Measurements from ENCODE around the gene WRAP53.

WRAP53 gene

GRCh38 chr17:7713782-7714181 is 25.5 kb downstream of the WRAP53 start:
- Mint-ChIP-seq H3K27ac (peak overlapping the region; percentile 71), H3K27me3 (peaks cover 41% of the 10 kb centered on the region), H3K9me3 (no peaks in the 10 kb centered on the region), H3K4me3 (no peak overlapping the region), H3K4me1 (peaks cover 30% of the 10 kb centered on the region), H3K36me3 (no peaks in the 10 kb centered on the region)

- Mint-ChIP-seq H3K4me1 (peaks cover 30% of the 10 kb centered on the region), H3K27ac (no peak overlapping the region), H3K9me3 (no peaks in the 10 kb centered on the region), H3K27me3 (peaks cover 40% of the 10 kb centered on the region), H3K4me3 (no peak overlapping the region), H3K36me3 (no peaks in the 10 kb centered on the region)
These were observed 26.7 kb downstream of the WRAP53 start for GRCh38 chr17:7714721-7715594.

- no peaks in the 10 kb centered on the region for H3K9me3 Mint-ChIP-seq
- H3K27ac Mint-ChIP-seq: no peak overlapping the region
- no peaks in the 10 kb centered on the region for H3K36me3 Mint-ChIP-seq
- H3K27me3 Mint-ChIP-seq: peaks cover 44% of the 10 kb centered on the region
- H3K4me3 Mint-ChIP-seq: peak overlapping the region; percentile 54
- H3K4me1 Mint-ChIP-seq: peaks cover 24% of the 10 kb centered on the region
These were observed 27.9 kb downstream of the WRAP53 start for GRCh38 chr17:7715936-7716886.

- Mint-ChIP-seq H3K27ac (no peak within 1 kb of the TSS), H3K4me3 (peak within 1 kb of the TSS; percentile 84), H3K4me1 (peaks cover 24% of the 10 kb centered on the region), H3K27me3 (peaks cover 43% of the 10 kb centered on the region), H3K9me3 (no peaks in the 10 kb centered on the region), H3K36me3 (no peaks in the 10 kb centered on the region)
These were observed 28.9 kb downstream of the WRAP53 start, which contains the start of gene DNAH2 for GRCh38 chr17:7716901-7717755. TSS of gene DNAH2 (plus strand) at chr17:7717744. CDS start at chr17:7719735, 1,991 bp downstream.

GRCh38 chr17:7717756-7718350 is 29.6 kb downstream of the WRAP53 start:
- H3K27me3 Mint-ChIP-seq: peaks cover 44% of the 10 kb centered on the region
- peak overlapping the region; percentile 84 for H3K4me3 Mint-ChIP-seq
- H3K9me3 Mint-ChIP-seq: no peaks in the 10 kb centered on the region
- H3K4me1 Mint-ChIP-seq: peaks cover 24% of the 10 kb centered on the region
- H3K27ac Mint-ChIP-seq: no peak overlapping the region
- H3K36me3 Mint-ChIP-seq: no peaks in the 10 kb centered on the region

GRCh38 chr17:7719661-7720060 is 31.4 kb downstream of the WRAP53 start:
- H3K27ac Mint-ChIP-seq: no peak overlapping the region
- H3K27me3 Mint-ChIP-seq: peaks cover 41% of the 10 kb centered on the region
- H3K4me3 Mint-ChIP-seq: no peak overlapping the region
- H3K36me3 Mint-ChIP-seq: no peaks in the 10 kb centered on the region
- peaks cover 19% of the 10 kb centered on the region for H3K4me1 Mint-ChIP-seq
- no peaks in the 10 kb centered on the region for H3K9me3 Mint-ChIP-seq

GRCh38 chr17:7720125-7720524 is 31.8 kb downstream of the WRAP53 start:
- H3K36me3 Mint-ChIP-seq: no peaks in the 10 kb centered on the region
- H3K9me3 Mint-ChIP-seq: no peaks in the 10 kb centered on the region
- no peak overlapping the region for H3K4me3 Mint-ChIP-seq
- peaks cover 19% of the 10 kb centered on the region for H3K4me1 Mint-ChIP-seq
- no peak overlapping the region for H3K27ac Mint-ChIP-seq
- H3K27me3 Mint-ChIP-seq: peaks cover 41% of the 10 kb centered on the region

- H3K27me3 Mint-ChIP-seq: peaks cover 32% of the 10 kb centered on the region
- H3K36me3 Mint-ChIP-seq: no peaks in the 10 kb centered on the region
- no peak overlapping the region for H3K4me3 Mint-ChIP-seq
- no peak overlapping the region for H3K27ac Mint-ChIP-seq
- no peaks in the 10 kb centered on the region for H3K9me3 Mint-ChIP-seq
- peaks cover 14% of the 10 kb centered on the region for H3K4me1 Mint-ChIP-seq
These were observed 33.3 kb downstream of the WRAP53 start for GRCh38 chr17:7721612-7722011.

GRCh38 chr17:7727886-7728285 is 39.6 kb downstream of the WRAP53 start:
- no peak overlapping the region for H3K27ac Mint-ChIP-seq
- H3K36me3 Mint-ChIP-seq: no peaks in the 10 kb centered on the region
- H3K4me1 Mint-ChIP-seq: no peaks in the 10 kb centered on the region
- no peaks in the 10 kb centered on the region for H3K9me3 Mint-ChIP-seq
- peaks cover 4% of the 10 kb centered on the region for H3K27me3 Mint-ChIP-seq
- H3K4me3 Mint-ChIP-seq: no peak overlapping the region

- Mint-ChIP-seq H3K27me3 (no peaks in the 10 kb centered on the region), H3K4me1 (no peaks in the 10 kb centered on the region), H3K36me3 (no peaks in the 10 kb centered on the region), H3K27ac (no peak overlapping the region), H3K9me3 (no peaks in the 10 kb centered on the region), H3K4me3 (no peak overlapping the region)
These were observed 41.5 kb downstream of the WRAP53 start for GRCh38 chr17:7729816-7730215.

- Mint-ChIP-seq H3K9me3 (no peaks in the 10 kb centered on the region), H3K27me3 (no peaks in the 10 kb centered on the region), H3K4me3 (no peak overlapping the region), H3K4me1 (no peaks in the 10 kb centered on the region), H3K36me3 (no peaks in the 10 kb centered on the region), H3K27ac (no peak overlapping the region)
These were observed 44.8 kb downstream of the WRAP53 start for GRCh38 chr17:7732981-7733539.

GRCh38 chr17:7737601-7738000 is 49.3 kb downstream of the WRAP53 start:
- H3K4me3 Mint-ChIP-seq: no peak overlapping the region
- peaks cover 5% of the 10 kb centered on the region for H3K27me3 Mint-ChIP-seq
- no peaks in the 10 kb centered on the region for H3K4me1 Mint-ChIP-seq
- no peak overlapping the region for H3K27ac Mint-ChIP-seq
- H3K36me3 Mint-ChIP-seq: no peaks in the 10 kb centered on the region
- H3K9me3 Mint-ChIP-seq: no peaks in the 10 kb centered on the region

GRCh38 chr17:7739746-7740145 is 51.5 kb downstream of the WRAP53 start:
- H3K4me1 Mint-ChIP-seq: no peaks in the 10 kb centered on the region
- no peak overlapping the region for H3K4me3 Mint-ChIP-seq
- no peaks in the 10 kb centered on the region for H3K9me3 Mint-ChIP-seq
- H3K27me3 Mint-ChIP-seq: peaks cover 5% of the 10 kb centered on the region
- H3K27ac Mint-ChIP-seq: no peak overlapping the region
- H3K36me3 Mint-ChIP-seq: no peaks in the 10 kb centered on the region

GRCh38 chr17:7740481-7741001 is 52.3 kb downstream of the WRAP53 start:
- H3K27me3 Mint-ChIP-seq: peaks cover 5% of the 10 kb centered on the region
- no peaks in the 10 kb centered on the region for H3K36me3 Mint-ChIP-seq
- no peaks in the 10 kb centered on the region for H3K9me3 Mint-ChIP-seq
- H3K27ac Mint-ChIP-seq: no peak overlapping the region
- no peaks in the 10 kb centered on the region for H3K4me1 Mint-ChIP-seq
- H3K4me3 Mint-ChIP-seq: no peak overlapping the region

All from activated naive CD4-positive, alpha-beta T cell treated with anti-CD3 and anti-CD28 coated beads, Interleukin-2, amount 50 U/mL, for 24 hours (primary cell).